GM12892 (cell line): ENCODE measurements around the gene PTPRN2.
A peak's percentile ranks its signal among the peaks of the same experiment; 100 is the strongest.

ENCODE experiments used
- DNase-seq: peaks from one replicate; pipeline ENCODE4 v3.0.0; 2011; ENCODE audit not compliant: insufficient read length
- FAIRE-seq: peaks from 2 replicates; lab custom pipeline; 2011; peaks lifted over from hg19 to GRCh38; lab: Jason Lieb, UNC
- POLR2A ChIP-seq: IDR thresholded peaks from 2 replicates; pipeline ENCODE4 v1.6.1; 2011; ENCODE audit warnings: low read depth, low read length, control low read depth
- POLR2AphosphoS5 ChIP-seq: IDR thresholded peaks from 2 replicates; pipeline ENCODE4 v1.6.1; 2011; ENCODE audit warnings: low read depth, low read length, control low read depth
- TAF1 ChIP-seq: IDR thresholded peaks from 2 replicates; pipeline ENCODE4 v1.6.1; 2011; ENCODE audit warnings: low read depth, mild to moderate bottlenecking, control low read depth, low read length, borderline replicate concordance

PTPRN2 gene

DNA sequence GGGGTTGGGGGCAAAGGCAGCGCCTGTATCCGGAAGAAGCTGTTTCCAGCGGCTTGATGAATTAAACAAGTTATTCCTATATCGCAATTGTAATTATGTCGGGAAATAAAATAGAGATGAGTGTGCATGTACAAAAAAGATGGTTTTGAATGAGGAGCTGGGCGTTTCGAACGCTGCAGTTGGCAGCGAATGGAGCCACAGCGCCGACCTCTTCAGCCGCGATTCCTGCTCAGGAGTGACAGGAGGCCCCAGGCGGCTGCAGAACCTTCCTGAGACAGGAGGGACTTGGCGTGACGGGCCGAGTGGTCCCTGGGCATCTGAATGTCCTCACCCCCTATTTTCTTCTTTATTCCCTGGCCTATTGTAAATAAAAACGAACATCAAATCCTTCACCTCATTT, 1065.9 kb downstream of the PTPRN2 start:
- DNase-seq (no peak), FAIRE-seq (no peak)
- TF ChIP-seq TAF1: no peak
- TF ChIP-seq POLR2AphosphoS5: no peak
- no peak for TF ChIP-seq POLR2A

- no peak for TF ChIP-seq TAF1
- no peak for TF ChIP-seq POLR2AphosphoS5
- TF ChIP-seq POLR2A: no peak
- DNase-seq (no peak), FAIRE-seq (no peak)
These were observed 1066.4 kb downstream of the PTPRN2 start for GRCh38 chr7:157521061-157521731.

GRCh38 chr7:157520249-157520648, 1067.4 kb downstream of the PTPRN2 start:
- TF ChIP-seq POLR2AphosphoS5: no peak
- no peak for TF ChIP-seq POLR2A
- TF ChIP-seq TAF1: no peak

DNA sequence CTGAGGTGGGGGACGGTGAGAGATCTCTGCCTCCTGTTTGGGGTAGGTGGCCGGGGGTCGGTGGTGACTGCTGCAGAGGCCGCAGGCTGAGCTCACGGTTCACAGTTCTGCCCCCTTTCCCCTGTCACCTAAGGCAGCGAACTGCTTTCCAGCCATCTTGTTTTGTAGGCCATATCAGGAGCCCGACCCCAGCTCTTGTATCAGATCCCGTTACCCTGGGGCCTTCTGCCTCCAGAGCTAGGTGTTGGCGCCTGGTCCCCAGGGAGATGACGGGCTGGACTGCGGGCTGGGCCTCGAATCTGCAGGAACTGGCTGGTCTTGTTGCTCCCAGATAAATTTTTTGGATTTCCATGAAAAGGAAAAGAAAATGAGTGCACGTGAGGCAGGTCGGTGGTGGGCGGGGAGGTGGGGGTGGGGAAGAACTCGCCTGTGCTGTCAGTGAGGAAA, 1067.8 kb downstream of the PTPRN2 start:
- DNase-seq (no peak), FAIRE-seq (no peak)
- TF ChIP-seq POLR2A: no peak
- TF ChIP-seq TAF1: no peak
- no peak for TF ChIP-seq POLR2AphosphoS5

More at GRCh38 chr7:157520249-157520648, 1067.4 kb downstream of the PTPRN2 start:
- peak; percentile 5 for FAIRE-seq
- DNase-seq: peak; percentile 63

DNA sequence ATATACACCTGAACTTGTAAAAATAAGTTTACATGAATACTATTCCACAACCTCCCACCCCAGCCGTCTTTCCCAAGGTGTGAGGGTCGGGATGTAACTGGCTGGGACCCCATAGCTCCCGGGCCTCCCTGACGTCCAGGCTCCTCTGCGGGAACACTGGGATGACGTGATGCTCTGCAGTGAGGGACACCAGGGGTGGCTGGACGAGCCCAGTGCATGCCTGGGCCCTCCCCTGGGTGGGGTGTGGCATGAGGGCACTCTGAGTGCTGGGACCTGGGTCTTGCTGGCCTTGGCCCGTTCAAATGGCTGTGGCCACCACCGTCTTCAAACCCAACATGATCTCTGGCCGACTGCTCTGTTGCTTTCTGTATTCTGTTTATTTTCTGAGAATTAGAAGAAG, 1068.4 kb downstream of the PTPRN2 start:
- TF ChIP-seq POLR2A: no peak
- TF ChIP-seq TAF1: no peak
- FAIRE-seq (no peak), DNase-seq (no peak)

GRCh38 chr7:157518514-157519175, 1069.0 kb downstream of the PTPRN2 start:
- no peak for DNase-seq
- FAIRE-seq: no peak
- TF ChIP-seq POLR2AphosphoS5 (no peak), TAF1 (no peak), POLR2A (no peak)

DNA sequence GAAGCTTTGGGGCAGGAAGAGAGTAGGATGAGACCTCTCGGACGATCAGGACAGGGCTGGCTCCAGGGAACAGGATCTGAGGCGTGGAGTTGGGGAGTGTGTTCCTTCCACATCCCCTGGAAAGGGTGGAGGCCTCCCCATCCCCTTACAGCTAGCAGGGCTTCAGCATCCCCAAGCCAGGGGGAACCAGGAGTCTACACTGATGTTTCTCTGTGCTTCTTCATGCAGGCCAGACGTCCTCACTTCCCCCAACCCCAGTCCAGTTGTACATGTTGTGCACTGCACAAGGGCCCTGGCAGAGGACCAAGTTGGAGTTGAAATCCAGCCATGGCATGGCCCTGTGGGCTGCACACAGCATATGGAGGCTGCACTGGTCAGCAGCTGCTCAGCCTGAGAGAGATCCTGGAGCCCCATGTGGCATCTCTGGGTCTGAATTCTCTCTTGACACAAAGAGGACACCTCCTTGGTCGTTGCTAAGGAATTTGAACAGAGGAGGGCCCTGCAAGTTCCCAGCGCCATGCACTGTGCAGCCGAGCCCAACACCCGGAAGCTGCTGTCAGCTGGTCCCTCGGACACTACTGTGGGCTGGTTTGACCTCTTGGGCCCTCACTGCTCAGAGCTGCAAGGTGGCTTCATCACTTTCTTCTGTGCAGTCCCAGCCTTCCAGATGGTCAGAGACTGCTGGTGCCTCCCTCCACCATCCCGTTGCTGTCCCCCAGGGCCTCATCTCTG, 1069.7 kb downstream of the PTPRN2 start:
- DNase-seq: no peak
- FAIRE-seq: no peak
- TF ChIP-seq POLR2AphosphoS5: no peak
- no peak for TF ChIP-seq TAF1
- no peak for TF ChIP-seq POLR2A

DNA sequence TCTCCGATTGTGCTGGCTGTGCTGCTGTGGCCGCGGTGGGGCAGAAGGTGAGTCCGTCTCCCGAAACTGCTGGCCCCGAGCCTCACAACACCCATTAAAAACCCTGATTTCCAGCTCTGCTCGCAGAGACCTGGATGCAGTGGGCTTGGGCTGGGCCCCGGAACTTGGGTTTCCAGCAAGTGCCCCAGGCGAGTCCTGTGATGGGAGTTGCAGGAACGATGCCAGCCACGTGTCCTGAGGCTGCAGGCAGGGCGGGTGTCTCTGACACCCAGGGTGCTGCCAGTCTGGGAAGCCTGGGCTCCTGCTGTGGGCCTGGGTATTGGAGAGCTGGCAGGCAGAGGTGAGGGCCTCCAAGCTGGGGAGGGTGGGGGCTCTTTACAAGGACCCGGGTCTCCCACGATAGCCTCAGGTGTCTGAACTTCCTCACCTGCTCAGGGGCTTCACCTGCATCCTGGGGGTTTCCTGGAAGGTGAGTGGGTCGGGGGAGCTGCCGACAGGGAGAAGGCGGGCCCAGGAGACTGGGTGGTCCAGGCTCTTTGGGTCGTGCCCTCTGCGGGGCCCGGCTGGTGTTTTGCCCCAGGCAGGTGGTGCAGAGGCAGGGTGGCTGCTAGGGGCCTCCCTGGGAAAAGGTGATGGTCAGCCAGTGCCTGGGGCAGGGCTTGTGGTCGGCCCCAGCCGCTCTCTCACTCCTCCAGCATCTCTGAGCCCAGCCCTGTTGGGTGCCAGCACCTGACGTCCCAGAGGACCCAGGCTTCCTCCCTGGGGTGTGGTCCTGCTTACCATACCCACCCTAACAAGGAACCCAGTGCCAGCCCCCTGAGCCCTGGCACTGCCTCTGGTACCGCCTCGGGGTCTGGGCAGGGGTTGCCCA, 1070.5 kb downstream of the PTPRN2 start:
- TF ChIP-seq POLR2A (no peak), POLR2AphosphoS5 (no peak), TAF1 (no peak)
- FAIRE-seq (no peak), DNase-seq (no peak)

DNA sequence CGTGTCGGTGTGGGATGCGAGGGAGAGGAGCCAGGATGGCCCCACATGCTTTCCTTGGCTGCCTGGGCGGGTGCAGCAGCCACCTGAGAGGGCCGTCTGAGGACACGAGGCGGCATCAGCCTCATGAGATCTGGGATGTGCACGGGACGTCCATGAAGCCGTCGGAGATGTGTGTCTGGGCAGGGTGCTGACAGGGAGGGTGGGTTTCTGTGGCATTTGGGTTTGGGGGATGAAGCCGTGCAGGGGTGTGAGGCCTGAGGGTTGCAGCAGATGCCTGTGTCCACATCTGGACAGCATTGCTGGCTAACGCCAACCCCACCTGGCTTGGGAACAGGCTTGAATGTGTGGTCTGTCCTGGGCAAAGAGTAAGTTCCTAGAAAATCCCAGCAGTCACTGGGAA, 1071.3 kb downstream of the PTPRN2 start:
- DNase-seq (no peak), FAIRE-seq (no peak)
- TF ChIP-seq TAF1 (no peak), POLR2A (no peak), POLR2AphosphoS5 (no peak)

GRCh38 chr7:157515342-157516041, 1072.1 kb downstream of the PTPRN2 start:
- no peak for TF ChIP-seq TAF1
- TF ChIP-seq POLR2AphosphoS5: no peak
- no peak for TF ChIP-seq POLR2A
- DNase-seq (no peak), FAIRE-seq (no peak)
